Measurements from ENCODE around the gene AP3S2. TPM values are rescaled to one million over a fixed set of nuclear protein-coding genes. Genes with fewer than 3 reads are reported as not detected.

AP3S2 gene
- total RNA-seq, 4 donors from 2014 or later = 20.8 to 36.0 (median 23.8) TPM

GRCh38 chr15:89908226-89908625 lies 14.4 kb upstream of the AP3S2 start:
- TF ChIP-seq POLR2A (IDR thresholded peaks at IDR 0.05) = no peak
- TF ChIP-seq CTCF (IDR thresholded peaks at IDR 0.05) = no peak
- H3K4me3 ChIP-seq (ENCODE audit: low read depth, poor library complexity, severe bottlenecking) = no peak overlapping the region
- intact Hi-C loops (cut with DNase I; ENCODE audit: low total_unique reads) = no loop called here
- DNase-seq (ENCODE audit: low spot score in 2 of 2) = no peak
- WGBS, 2 donors = 89 to 91% methylated on average over 16 of the region's 16 CpGs

- TF ChIP-seq CTCF (IDR thresholded peaks at IDR 0.05) (no peak), POLR2A (IDR thresholded peaks at IDR 0.05) (no peak)
- no peak overlapping the region for H3K4me3 ChIP-seq (ENCODE audit: low read depth, poor library complexity, severe bottlenecking)
- no peak for DNase-seq (ENCODE audit: low spot score in 2 of 2)
- intact Hi-C loops (cut with DNase I; ENCODE audit: low total_unique reads) = no loop called here
- WGBS, 2 donors = 92 to 97% methylated on average over 7 of the region's 7 CpGs
Observed at GRCh38 chr15:89907289-89907688, 13.5 kb upstream of the AP3S2 start.

- no peak overlapping the region for H3K4me3 ChIP-seq (ENCODE audit: low read depth, poor library complexity, severe bottlenecking)
- WGBS, 2 donors = 95 to 97% methylated on average over 5 of the region's 5 CpGs
- intact Hi-C loops (cut with DNase I; ENCODE audit: low total_unique reads) = no loop called here
- no peak for DNase-seq (ENCODE audit: low spot score in 2 of 2)
- no peak for TF ChIP-seq POLR2A (IDR thresholded peaks at IDR 0.05)
- no peak for TF ChIP-seq CTCF (IDR thresholded peaks at IDR 0.05)
Observed at GRCh38 chr15:89905846-89906378, 12.1 kb upstream of the AP3S2 start.

GRCh38 chr15:89904519-89904918 lies 10.7 kb upstream of the AP3S2 start:
- TF ChIP-seq POLR2A (IDR thresholded peaks at IDR 0.05) (no peak), CTCF (IDR thresholded peaks at IDR 0.05) (no peak)
- no peak overlapping the region for H3K4me3 ChIP-seq (ENCODE audit: low read depth, poor library complexity, severe bottlenecking)
- intact Hi-C loops (cut with DNase I; ENCODE audit: low total_unique reads) = no loop called here
- 66 to 91% methylated on average over 1 to 5 of the region's 5 CpGs for WGBS, 2 donors
- no peak for DNase-seq (ENCODE audit: low spot score in 2 of 2)

- TF ChIP-seq CTCF (IDR thresholded peaks at IDR 0.05) = no peak
- no peak for TF ChIP-seq POLR2A (IDR thresholded peaks at IDR 0.05)
- 92 to 93% methylated on average over 5 to 11 of the region's 11 CpGs for WGBS, 2 donors
- no peak overlapping the region for H3K4me3 ChIP-seq (ENCODE audit: low read depth, poor library complexity, severe bottlenecking)
- DNase-seq (ENCODE audit: low spot score in 2 of 2) = no peak
- intact Hi-C loops (cut with DNase I; ENCODE audit: low total_unique reads) = no loop called here
Observed at GRCh38 chr15:89903858-89904130, 10.0 kb upstream of the AP3S2 start.
